Liver (tissue), 9 donors: ENCODE results near the gene KIF26A. TPM values are rescaled to one million over a fixed set of nuclear protein-coding genes. Genes with fewer than 3 reads are reported as not detected.

Experiments
- DNase-seq: peaks from one replicate; pipeline ENCODE4 v3.0.0-alpha.2; 2017; ENCODE audit warnings: low spot score
- H3K27ac ChIP-seq, 2 donors: one replicate each; pipeline ENCODE4 v1.7.0; 2013; ENCODE audit warnings: inconsistent platforms in 2 of 2, low read length in 2 of 2, control low read depth in 1 of 2, low read depth in 1 of 2, mild to moderate bottlenecking in 1 of 2
- H3K27me3 ChIP-seq, 4 donors: one replicate each; pipeline versions ENCODE4 v1.6.1 to v1.7.0; 2013; ENCODE audit warnings: low read length in 3 of 4, inconsistent platforms in 1 of 4, mild to moderate bottlenecking in 1 of 4, moderate library complexity in 1 of 4; ENCODE audit not compliant: control insufficient read depth in 4 of 4, insufficient read depth in 4 of 4
- H3K36me3 ChIP-seq, 4 donors: one replicate each; pipeline versions ENCODE4 v1.6.1 to v1.7.0; 2013; ENCODE audit warnings: low read length in 3 of 4, mild to moderate bottlenecking in 3 of 4, low read depth in 1 of 4, moderate library complexity in 1 of 4; ENCODE audit not compliant: control insufficient read depth in 4 of 4, insufficient read depth in 3 of 4
- H3K4me1 ChIP-seq, 4 donors: one replicate each; pipeline versions ENCODE4 v1.6.1 to v1.7.0; 2013; ENCODE audit warnings: low read length in 3 of 4, mild to moderate bottlenecking in 3 of 4, moderate library complexity in 1 of 4; ENCODE audit not compliant: control insufficient read depth in 4 of 4, insufficient read depth in 4 of 4
- H3K4me3 ChIP-seq, 3 donors: one replicate each; pipeline versions ENCODE4 v1.6.1 to v1.7.0; 2013; ENCODE audit warnings: low read length in 3 of 3, control low read depth in 1 of 3, low read depth in 1 of 3, mild to moderate bottlenecking in 1 of 3
- H3K9ac ChIP-seq, 2 donors: one replicate each; pipeline ENCODE4 v1.7.0; 2013; ENCODE audit warnings: low read length in 2 of 2, mild to moderate bottlenecking in 2 of 2, moderate library complexity in 2 of 2, control low read depth in 1 of 2, low read depth in 1 of 2
- H3K9me3 ChIP-seq, 4 donors: one replicate each; pipeline versions ENCODE4 v1.6.1 to v1.7.0; 2013; ENCODE audit warnings: low read length in 3 of 4; ENCODE audit not compliant: control insufficient read depth in 4 of 4
- CTCF ChIP-seq: fragments of 150-350 bp; IDR thresholded peaks from 2 replicates; pipeline ENCODE4 v1.5.1; 2017; ENCODE audit warnings: improper control_type of control experiment, low read depth, low read length; ENCODE audit not compliant: missing input control
- EGR1 ChIP-seq, 2 donors: IDR thresholded peaks; 2 replicates each; pipeline ENCODE4 v1.6.1; 2016 to 2018; ENCODE audit warnings: antibody characterized with exemption in 2 of 2, low read depth in 2 of 2
- FOXA1 ChIP-seq: IDR thresholded peaks from 2 replicates; pipeline ENCODE4 v1.6.1; 2016; ENCODE audit warnings: antibody characterized with exemption
- FOXA2 ChIP-seq: IDR thresholded peaks from 2 replicates; pipeline ENCODE4 v1.6.1; 2016; ENCODE audit warnings: antibody characterized with exemption
- GABPA ChIP-seq, 2 donors: IDR thresholded peaks in 1 of 2; conservative IDR thresholded peaks in 1 of 2; 2 replicates each; pipeline ENCODE4 v1.6.1; 2016; ENCODE audit warnings: antibody characterized with exemption in 2 of 2, mild to moderate bottlenecking in 1 of 2, moderate library complexity in 1 of 2
- HNF4A ChIP-seq, 2 donors: conservative IDR thresholded peaks; 2 replicates each; pipeline ENCODE4 v1.6.1; 2016; ENCODE audit warnings: antibody characterized with exemption in 2 of 2, mild to moderate bottlenecking in 2 of 2
- HNF4G ChIP-seq: IDR thresholded peaks from 2 replicates; pipeline ENCODE4 v1.6.1; 2016; ENCODE audit warnings: antibody characterized with exemption
- JUND ChIP-seq, 2 donors: IDR thresholded peaks; 2 replicates each; pipeline ENCODE4 v1.6.1; 2016; ENCODE audit warnings: antibody characterized with exemption in 2 of 2
- MAX ChIP-seq: IDR thresholded peaks from 2 replicates; pipeline ENCODE4 v1.6.1; 2016; ENCODE audit warnings: antibody characterized with exemption
- NR2F2 ChIP-seq: IDR thresholded peaks from 2 replicates; pipeline ENCODE4 v1.6.1; 2016; ENCODE audit warnings: antibody characterized with exemption
- RAD21 ChIP-seq, 2 donors: IDR thresholded peaks; 2 replicates each; pipeline ENCODE4 v1.6.1; 2016; ENCODE audit warnings: antibody characterized with exemption in 2 of 2, mild to moderate bottlenecking in 2 of 2
- REST ChIP-seq: IDR thresholded peaks from 2 replicates; pipeline ENCODE4 v1.6.1; 2016; ENCODE audit warnings: antibody characterized with exemption, mild to moderate bottlenecking
- RXRA ChIP-seq, 2 donors: IDR thresholded peaks; 2 replicates each; pipeline ENCODE4 v1.6.1; 2017 to 2018; ENCODE audit warnings: antibody characterized with exemption in 2 of 2, mild to moderate bottlenecking in 1 of 2
- SP1 ChIP-seq: IDR thresholded peaks from 2 replicates; pipeline ENCODE4 v1.6.1; 2018; ENCODE audit warnings: antibody characterized with exemption, mild to moderate bottlenecking
- YY1 ChIP-seq: IDR thresholded peaks from 2 replicates; pipeline ENCODE4 v1.6.1; 2016; ENCODE audit warnings: antibody characterized with exemption, mild to moderate bottlenecking
- ZBTB33 ChIP-seq: IDR thresholded peaks from 2 replicates; pipeline ENCODE4 v1.6.1; 2016; ENCODE audit warnings: antibody characterized with exemption
- WGBS: extraction: QIAGEN DNeasy Blood & Tissue Kit; methylation state at CpG from one replicate; pipeline ENCODE4 v1.1.7; 2013; 5-methylcytosine and 5-hydroxymethylcytosine counted together
- polyA plus RNA-seq, 2 donors: library from polyadenylated mRNA; stranded (reverse) in 1 of 2; unstranded in 1 of 2; fragments of 200-250 nt in 1 of 2; fragments of >200 nt in 1 of 2; fragmentation: Nextera tagmentation in 1 of 2; extraction: Ambion mirVana in 1 of 2; gene quantifications; one replicate each; pipeline versions ENCODE4 v1.2.1 to v1.2.3, GENCODE V29; 2013 to 2015
- total RNA-seq, 2 donors: library from RNA; depleted of rRNA; stranded (reverse); fragments of >200 nt; gene quantifications; one replicate each; pipeline ENCODE4 v1.2.3, GENCODE V29; 2014
- donor health status: healthy.
- donor health status: healthy.
- donor health status: healthy.
- donor health status: healthy.
- donor health status: healthy.

Gene KIF26A
- total and polyA plus RNA-seq, 4 donors, result 0.07 to 10.2 (median 1.3) TPM

- Histone ChIP-seq H3K9me3 (no peaks in the 10 kb centered on the region), H3K4me1 (peaks cover 5 to 16% (median 9%) of the 10 kb centered on the region in 4 donors), H3K36me3 (peaks cover 0 to 5% (median 0%) of the 10 kb centered on the region in 4 donors), H3K27ac (no peak overlapping the region), H3K27me3 (no peaks in the 10 kb centered on the region), H3K4me3 (no peak overlapping the region), H3K9ac (no peak overlapping the region)
- 91% methylated on average over 11 of the region's 11 CpGs for WGBS
- DNase-seq, result no peak
- no peak for TF ChIP-seq YY1
- no peak for TF ChIP-seq EGR1 (IDR thresholded peaks at IDR 0.05; ENCODE audit: low read depth in 2 of 2)
- TF ChIP-seq RXRA (IDR thresholded peaks at IDR 0.05), result no peak
- no peak for TF ChIP-seq REST
- no peak for TF ChIP-seq HNF4G
Measured at GRCh38 chr14:104115131-104115600, 23.2 kb upstream of the KIF26A start.

- H3K36me3 ChIP-seq, result peaks cover 0 to 5% (median 0%) of the 10 kb centered on the region in 4 donors
- no peak overlapping the region for H3K9ac ChIP-seq
- peaks cover 5 to 16% (median 9%) of the 10 kb centered on the region in 4 donors for H3K4me1 ChIP-seq
- DNase-seq, result no peak
- H3K4me3 ChIP-seq, result peak overlapping the region; percentile 42 to 76 (median 62)
- H3K9me3 ChIP-seq, result no peaks in the 10 kb centered on the region
- WGBS, result 89% methylated on average over 9 of the region's 9 CpGs
- H3K27me3 ChIP-seq, result no peaks in the 10 kb centered on the region
- H3K27ac ChIP-seq, result peak overlapping the region in 1 of 2 donors; percentile 31
- no peak for TF ChIP-seq NR2F2
- TF ChIP-seq GABPA (IDR thresholded peaks at IDR 0.05 in 1 of 2, conservative IDR thresholded peaks at IDR 0.05 in 1 of 2), result no peak
- no peak for TF ChIP-seq HNF4A (conservative IDR thresholded peaks at IDR 0.05)
- TF ChIP-seq JUND (IDR thresholded peaks at IDR 0.05), result no peak
- no peak for TF ChIP-seq FOXA1
- no peak for TF ChIP-seq REST
- no peak for TF ChIP-seq FOXA2
- TF ChIP-seq ZBTB33, result no peak
- no peak for TF ChIP-seq RAD21 (IDR thresholded peaks at IDR 0.05)
- TF ChIP-seq YY1, result no peak
- no peak for TF ChIP-seq EGR1 (IDR thresholded peaks at IDR 0.05; ENCODE audit: low read depth in 2 of 2)
- no peak for TF ChIP-seq MAX
- no peak for TF ChIP-seq SP1
- no peak for TF ChIP-seq CTCF
Measured at GRCh38 chr14:104115691-104116287, 22.6 kb upstream of the KIF26A start.
